NAMALWA (cell line): ENCODE measurements around the gene MEIS1.

ENCODE experiments used
- DNase-seq: peaks from one replicate; pipeline ENCODE4 v3.0.0-alpha.2; 2015; ENCODE audit warnings: low spot score

Gene MEIS1

DNA sequence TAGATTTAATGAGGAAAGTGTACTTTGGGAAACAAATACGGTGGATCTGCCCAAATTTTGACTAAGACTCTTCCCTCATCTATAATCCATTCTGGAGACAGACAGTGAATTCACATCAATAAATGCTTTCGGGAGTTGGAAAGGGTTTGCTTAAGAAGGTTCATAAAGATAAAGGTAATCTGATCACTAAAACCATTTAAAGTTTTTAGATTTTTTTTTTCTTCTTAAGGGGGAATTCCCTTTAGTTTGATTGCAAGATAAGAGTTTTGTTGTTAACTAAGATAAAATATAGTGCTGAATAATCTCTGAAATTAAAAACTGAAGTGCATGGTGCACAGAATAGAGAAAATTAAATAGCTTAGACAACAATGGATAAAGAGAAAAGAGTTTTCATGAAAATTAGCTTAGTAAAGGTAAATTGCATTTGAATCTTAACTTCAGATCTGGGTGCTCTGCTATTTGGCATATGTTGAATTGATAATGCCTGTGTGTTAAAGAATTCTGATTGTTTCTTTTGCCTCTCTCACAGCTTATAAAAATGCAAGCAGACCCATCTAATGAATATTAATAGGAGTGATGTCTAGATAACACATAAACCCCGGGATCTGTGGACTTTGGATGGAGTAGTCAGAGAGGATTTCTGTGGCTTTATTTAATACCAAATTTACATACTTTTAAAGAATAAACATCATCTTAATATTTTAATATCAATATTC lies 100.8 kb downstream of the MEIS1 start:
- no peak for DNase-seq

GRCh38 chr2:66536290-66536673 lies 101.4 kb downstream of the MEIS1 start:
- DNase-seq: no peak

- no peak for DNase-seq
Observed at GRCh38 chr2:66536997-66537396, 102.1 kb downstream of the MEIS1 start.

DNA sequence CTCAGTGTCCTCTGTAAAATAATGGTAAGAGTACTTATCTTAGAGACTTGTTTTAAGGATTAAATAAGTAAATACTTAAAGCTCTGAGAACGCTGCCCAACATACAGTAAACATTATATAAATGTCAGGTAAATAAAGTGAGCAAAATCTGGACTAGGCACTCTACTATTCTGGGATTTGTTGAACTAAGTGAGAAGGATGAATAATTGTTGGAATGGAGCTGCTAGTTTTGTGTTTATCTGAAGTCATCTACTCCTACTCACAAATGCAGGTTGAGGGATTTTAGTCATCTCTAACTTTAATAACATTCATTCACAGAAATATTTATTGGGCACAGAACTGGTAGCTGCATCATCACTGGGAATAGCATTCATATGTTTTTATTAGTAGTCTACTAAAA lies 103.4 kb downstream of the MEIS1 start:
- DNase-seq: no peak

- no peak for DNase-seq
Observed at GRCh38 chr2:66539452-66539851, 104.5 kb downstream of the MEIS1 start.

GRCh38 chr2:66541646-66542045 lies 106.7 kb downstream of the MEIS1 start:
- DNase-seq: no peak

DNA sequence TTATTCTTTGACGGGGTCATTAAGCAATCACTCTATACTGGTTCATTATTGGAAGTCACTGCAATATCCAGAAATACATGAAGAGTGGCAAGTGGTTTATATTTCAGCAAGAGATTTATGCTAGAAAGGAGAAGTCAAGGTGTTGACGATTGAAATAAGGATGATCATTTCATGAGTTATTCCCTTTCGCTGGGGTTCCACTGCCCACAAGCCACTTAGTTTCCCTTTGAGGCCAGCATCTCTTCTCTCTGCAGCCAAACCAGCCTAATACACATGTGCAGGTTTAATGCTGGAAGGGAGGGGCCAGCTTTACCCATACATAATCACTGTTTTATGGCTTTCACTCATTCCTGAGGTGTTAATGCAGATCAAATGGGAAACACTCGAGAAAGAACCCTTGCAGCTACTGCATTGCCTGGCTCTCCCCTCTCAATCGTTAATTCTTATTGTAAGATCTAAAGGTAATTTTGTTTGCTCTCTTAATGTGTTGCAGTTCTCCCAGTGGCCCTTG lies 108.4 kb downstream of the MEIS1 start:
- DNase-seq: no peak

GRCh38 chr2:66544258-66544657 lies 109.3 kb downstream of the MEIS1 start:
- DNase-seq: no peak

DNA sequence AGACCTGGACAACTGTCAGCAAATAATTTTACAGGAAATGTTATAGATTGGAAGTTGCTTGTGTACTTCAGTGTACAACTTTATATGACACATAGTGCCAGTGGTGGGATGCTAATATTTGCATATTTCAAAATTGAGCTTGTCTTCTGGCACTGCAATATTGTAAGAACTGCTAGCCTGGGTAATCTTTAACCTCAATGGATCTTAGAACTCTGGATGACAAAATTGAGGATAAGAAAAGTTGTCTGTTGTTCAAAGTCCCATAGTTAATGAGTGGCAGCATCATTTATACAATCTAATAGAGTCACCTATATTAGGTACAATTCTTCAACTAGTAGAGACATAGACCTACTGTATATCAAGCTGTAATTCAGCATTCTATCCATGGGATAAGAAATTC lies 110.3 kb downstream of the MEIS1 start:
- DNase-seq: no peak

DNA sequence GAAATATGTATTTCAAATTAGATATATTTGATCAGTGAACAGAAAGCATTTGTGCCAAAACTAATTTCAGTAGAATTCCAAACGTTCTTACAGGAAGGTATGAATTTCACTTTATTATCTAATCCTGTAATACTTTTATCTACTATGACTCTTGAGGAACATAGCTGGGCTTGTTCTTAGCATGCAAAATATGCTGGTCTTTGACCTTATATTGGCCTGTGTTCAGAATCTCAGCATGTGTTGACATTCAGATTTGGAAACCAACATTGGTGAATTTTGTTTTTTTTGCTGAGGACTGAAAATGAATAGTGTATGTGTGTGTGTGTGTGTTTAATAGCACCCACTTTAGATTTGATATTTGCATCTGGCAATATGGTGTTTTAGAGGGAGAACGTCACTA lies 112.2 kb downstream of the MEIS1 start:
- no peak for DNase-seq

DNA sequence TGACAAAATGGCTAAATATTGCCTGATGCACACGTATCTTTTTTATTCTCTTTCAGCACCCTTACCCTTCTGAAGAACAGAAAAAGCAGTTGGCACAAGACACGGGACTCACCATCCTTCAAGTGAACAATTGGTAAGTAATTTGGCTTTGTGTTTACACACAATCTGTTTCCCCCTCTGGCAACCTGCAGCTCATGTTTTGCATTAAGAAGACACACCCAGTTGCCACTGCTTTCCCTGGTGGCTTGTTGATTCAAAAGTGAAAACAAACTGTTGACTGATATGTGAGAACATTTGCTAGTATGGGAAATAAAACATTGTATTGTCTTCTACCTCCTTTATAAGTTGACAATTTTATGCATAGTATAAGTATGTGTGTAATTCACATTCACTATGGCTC lies 113.0 kb downstream of the MEIS1 start:
- no peak for DNase-seq

DNA sequence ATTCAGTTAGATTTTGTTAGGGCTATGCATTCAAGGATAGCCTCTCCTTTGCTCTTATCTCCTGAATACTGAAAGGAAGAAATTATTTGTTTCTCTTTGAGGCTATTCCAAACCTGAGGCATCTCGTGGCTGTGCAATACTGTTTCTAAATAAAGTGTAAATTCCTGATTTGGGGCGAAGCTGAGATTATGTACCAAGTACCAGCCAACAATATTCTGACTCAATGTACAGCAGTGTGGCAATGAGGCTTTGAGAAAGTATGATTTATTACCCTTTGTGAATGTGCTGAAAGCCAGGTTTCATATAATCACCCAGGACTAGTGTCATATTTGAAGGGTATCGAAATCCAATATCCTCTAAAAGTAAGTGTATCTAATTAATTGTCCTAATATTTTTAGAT lies 113.5 kb downstream of the MEIS1 start:
- no peak for DNase-seq

DNA sequence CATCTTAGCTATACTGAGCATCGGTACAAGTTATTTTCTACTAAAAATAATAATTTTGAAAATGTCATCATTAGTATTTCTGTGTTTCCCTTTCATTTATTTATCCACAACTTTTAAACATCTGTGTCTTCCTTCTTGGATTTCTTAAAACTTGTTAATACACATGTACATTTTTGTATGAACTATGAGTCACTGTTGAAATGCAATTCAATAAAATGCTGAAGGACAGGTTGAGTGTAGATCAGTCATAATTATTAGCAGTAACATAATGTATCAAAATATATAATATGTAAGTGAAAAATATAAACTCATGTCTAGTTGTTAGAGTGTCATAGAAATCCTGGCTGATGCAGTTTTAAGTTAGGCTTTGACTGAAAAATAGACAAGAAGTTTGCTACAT lies 115.9 kb downstream of the MEIS1 start:
- DNase-seq: no peak

DNA sequence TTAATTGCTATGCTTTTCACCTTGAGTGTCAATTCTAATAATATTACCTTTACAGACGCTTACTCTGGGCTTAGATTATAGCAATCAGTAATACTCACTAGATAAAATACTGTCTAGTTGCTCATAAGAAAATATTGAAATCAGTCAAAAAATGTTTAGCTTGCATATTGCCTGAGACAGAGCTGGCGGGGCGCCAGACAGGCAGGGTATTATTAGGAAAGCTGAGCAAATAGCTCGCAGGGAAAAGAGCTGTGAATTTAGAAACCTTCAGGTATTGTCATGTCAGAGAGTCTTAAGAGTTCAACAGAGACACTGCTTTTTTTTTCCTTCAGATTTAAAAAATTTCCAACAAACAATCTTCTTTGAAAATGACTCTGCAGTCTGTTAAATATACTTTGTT lies 118.4 kb downstream of the MEIS1 start:
- DNase-seq: no peak

DNA sequence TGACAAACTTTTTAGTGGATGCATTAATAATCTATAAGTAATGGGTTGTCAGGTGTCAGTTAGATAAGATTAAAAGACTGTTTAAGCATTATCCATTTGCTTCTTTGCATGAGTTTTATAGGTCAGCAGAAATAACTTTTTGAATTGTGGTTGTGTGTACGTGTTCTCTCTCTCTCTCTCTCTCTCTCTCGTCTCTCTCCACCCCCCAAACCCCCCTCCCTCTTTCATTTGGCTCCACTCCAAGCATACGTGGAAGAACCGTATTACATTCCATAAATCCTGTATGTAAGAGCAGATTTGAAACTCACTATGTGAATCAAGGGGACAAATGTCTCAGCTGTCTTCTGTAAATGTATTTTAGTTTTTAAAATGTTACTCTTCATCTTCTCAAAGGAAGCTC lies 120.2 kb downstream of the MEIS1 start:
- DNase-seq: no peak

GRCh38 chr2:66555501-66556324 lies 120.8 kb downstream of the MEIS1 start:
- no peak for DNase-seq

DNA sequence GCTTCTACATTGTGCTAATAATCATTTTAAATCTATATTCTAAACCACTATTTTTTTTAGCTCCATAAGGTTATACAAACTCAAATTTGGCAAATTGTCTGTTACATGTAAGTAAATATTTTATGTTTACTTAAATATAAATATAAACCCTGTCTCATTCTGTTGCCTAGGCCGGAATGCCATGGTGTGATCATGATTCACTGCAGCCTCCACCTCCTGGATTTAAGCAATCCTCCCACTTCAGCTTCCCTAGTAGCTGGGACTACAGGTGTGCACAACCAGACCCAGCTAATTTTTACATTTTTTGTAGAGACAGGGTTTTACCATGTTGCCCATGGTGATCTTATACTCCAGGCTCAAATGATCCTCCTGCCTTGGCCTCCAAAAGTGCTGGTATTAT lies 124.7 kb downstream of the MEIS1 start:
- DNase-seq: no peak

- DNase-seq: no peak
Observed at GRCh38 chr2:66560683-66561082, 125.8 kb downstream of the MEIS1 start.

DNA sequence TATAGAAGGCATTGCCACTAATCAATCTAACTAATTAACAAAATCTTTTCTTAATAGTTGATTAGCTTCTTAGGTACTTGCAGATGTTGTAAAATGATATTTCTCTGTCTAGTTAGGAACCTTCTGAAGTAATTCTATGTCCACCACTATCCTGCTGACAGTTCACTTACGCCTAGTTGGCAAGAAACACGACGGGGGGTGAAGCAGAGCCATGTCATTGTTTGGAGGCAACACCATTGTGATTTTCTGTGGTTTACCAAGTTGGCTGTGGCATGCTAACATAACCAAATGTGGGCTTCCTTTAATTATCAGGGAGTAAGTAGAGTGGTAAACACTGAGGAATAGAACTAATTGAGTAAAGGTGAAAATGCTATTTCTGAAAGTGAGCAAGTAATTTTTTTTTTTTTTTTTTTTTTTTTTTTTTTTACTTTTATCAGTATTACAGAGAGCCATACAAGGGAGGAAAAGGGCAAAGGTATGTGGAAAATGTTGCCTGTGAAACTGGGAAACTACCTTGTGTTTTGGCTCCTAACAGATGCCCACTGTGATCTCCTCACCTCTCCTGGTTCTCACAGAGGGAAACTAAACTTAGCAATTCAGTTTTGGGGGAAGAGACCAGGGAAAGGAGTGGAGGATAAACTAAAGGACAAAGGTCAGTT lies 126.8 kb downstream of the MEIS1 start:
- no peak for DNase-seq

DNA sequence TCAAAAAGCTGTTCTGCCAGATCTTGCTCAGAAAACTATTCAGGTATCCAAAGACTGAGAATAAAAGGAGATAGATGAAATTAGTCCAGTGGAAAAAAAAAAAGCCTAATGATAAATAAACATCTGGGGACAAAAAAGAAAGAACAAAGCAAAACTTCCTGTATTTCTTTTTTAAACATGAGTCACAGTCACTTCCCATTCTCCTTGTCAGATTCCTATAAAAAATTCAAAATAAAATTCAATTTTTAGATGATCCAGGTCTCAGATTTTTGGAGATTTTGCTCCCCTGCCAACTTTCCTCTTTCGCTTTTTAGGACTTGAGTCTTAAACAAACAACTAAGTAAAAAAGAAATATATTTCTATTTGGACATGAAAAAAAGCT lies 127.4 kb downstream of the MEIS1 start:
- DNase-seq: no peak

GRCh38 chr2:66563473-66563872 lies 128.5 kb downstream of the MEIS1 start:
- DNase-seq: no peak

GRCh38 chr2:66565291-66565690 lies 130.4 kb downstream of the MEIS1 start:
- no peak for DNase-seq
